ENCODE data around the gene MAN2A1.
"Not testable (repeated sequence)": the region's sequence is repeated elsewhere in the genome, so short reads cannot be mapped to it uniquely, and the experiment has no call there.

Gene MAN2A1

GRCh38 chr5:109756543-109757185 is 66.9 kb downstream of the MAN2A1 start:
- no peak for DNase-seq (ENCODE audit: low spot score)

- DNase-seq (ENCODE audit: low spot score): no peak
These were observed 67.8 kb downstream of the MAN2A1 start for GRCh38 chr5:109757490-109757889.

- DNase-seq (ENCODE audit: low spot score): no peak
These were observed 69.6 kb downstream of the MAN2A1 start for GRCh38 chr5:109759306-109759705.

- DNase-seq (ENCODE audit: low spot score): not testable (repeated sequence)
These were observed 70.4 kb downstream of the MAN2A1 start for GRCh38 chr5:109760130-109760529.

GRCh38 chr5:109762821-109763220 is 73.1 kb downstream of the MAN2A1 start:
- DNase-seq (ENCODE audit: low spot score): no peak

- no peak for DNase-seq (ENCODE audit: low spot score)
These were observed 77.7 kb downstream of the MAN2A1 start for GRCh38 chr5:109767184-109767995.

- DNase-seq (ENCODE audit: low spot score): no peak
These were observed 78.3 kb downstream of the MAN2A1 start for GRCh38 chr5:109767997-109768396.

- DNase-seq (ENCODE audit: low spot score): no peak
These were observed 80.0 kb downstream of the MAN2A1 start for GRCh38 chr5:109769597-109770291.

- no peak for DNase-seq (ENCODE audit: low spot score)
These were observed 85.4 kb downstream of the MAN2A1 start for GRCh38 chr5:109775130-109775529.

- no peak for DNase-seq (ENCODE audit: low spot score)
These were observed 89.5 kb downstream of the MAN2A1 start for GRCh38 chr5:109779036-109779735.

- DNase-seq (ENCODE audit: low spot score): no peak
These were observed 95.0 kb downstream of the MAN2A1 start for GRCh38 chr5:109784687-109785086.

- no peak for DNase-seq (ENCODE audit: low spot score)
These were observed 96.6 kb downstream of the MAN2A1 start for GRCh38 chr5:109786206-109786855.

- DNase-seq (ENCODE audit: low spot score): no peak
These were observed 98.9 kb downstream of the MAN2A1 start for GRCh38 chr5:109788596-109788995.

- DNase-seq (ENCODE audit: low spot score): no peak
These were observed 102.9 kb downstream of the MAN2A1 start for GRCh38 chr5:109792613-109793012.

GRCh38 chr5:109803854-109804253 is 114.1 kb downstream of the MAN2A1 start:
- DNase-seq (ENCODE audit: low spot score): no peak

- DNase-seq (ENCODE audit: low spot score): no peak
These were observed 115.7 kb downstream of the MAN2A1 start for GRCh38 chr5:109805472-109805871.

GRCh38 chr5:109805883-109806282 is 116.2 kb downstream of the MAN2A1 start:
- DNase-seq (ENCODE audit: low spot score): no peak

GRCh38 chr5:109812698-109813097 is 123.0 kb downstream of the MAN2A1 start:
- no peak for DNase-seq (ENCODE audit: low spot score)

- no peak for DNase-seq (ENCODE audit: low spot score)
These were observed 127.0 kb downstream of the MAN2A1 start for GRCh38 chr5:109816732-109817131.

- DNase-seq (ENCODE audit: low spot score): no peak
These were observed 130.2 kb downstream of the MAN2A1 start for GRCh38 chr5:109819878-109820277.

GRCh38 chr5:109823597-109823996 is 133.9 kb downstream of the MAN2A1 start:
- DNase-seq (ENCODE audit: low spot score): no peak

- no peak for DNase-seq (ENCODE audit: low spot score)
These were observed 135.7 kb downstream of the MAN2A1 start for GRCh38 chr5:109825450-109825849.

All from globus pallidus (tissue), 1 donor.